Measurements from ENCODE around the gene NFIC. TPM values are rescaled to one million over a fixed set of nuclear protein-coding genes. Genes with fewer than 3 reads are reported as not detected.
"Not testable (repeated sequence)": the region's sequence is repeated elsewhere in the genome, so short reads cannot be mapped to it uniquely, and the experiment has no call there.

NFIC gene
- total RNA-seq, 1 donor from 2014 or later, result 8.4 TPM

DNA sequence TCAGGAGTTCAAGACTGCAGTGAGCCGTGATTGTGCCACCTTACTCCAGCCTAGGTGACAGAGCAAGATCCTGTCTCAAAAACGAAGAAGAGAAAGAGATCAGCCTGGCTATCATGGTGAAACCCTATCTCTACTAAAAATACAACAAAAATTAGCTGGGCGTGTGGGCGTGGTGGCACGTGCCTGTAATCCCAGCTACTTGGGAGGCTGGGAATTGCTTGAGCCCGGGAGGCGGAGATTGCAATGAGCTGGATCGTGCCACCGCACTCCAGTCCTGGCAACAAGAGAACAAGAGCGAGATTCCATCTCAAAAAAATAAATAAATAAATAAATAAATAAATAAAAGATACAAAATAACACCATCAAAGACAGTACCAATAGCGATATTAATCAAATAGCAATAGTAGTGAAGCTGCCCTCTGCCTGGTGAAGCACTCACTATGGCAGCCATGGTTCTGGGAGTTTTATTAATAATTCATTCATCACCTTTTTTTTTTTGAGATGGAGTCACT, 53.9 kb downstream of the NFIC start:
- H3K27me3 ChIP-seq (ENCODE audit: control insufficient read depth in 3 of 3, insufficient read depth in 3 of 3, low read length in 3 of 3), result no peaks in the 10 kb centered on the region
- peaks cover 0 to 7% (median 4%) of the 10 kb centered on the region in 3 donors for H3K36me3 ChIP-seq (ENCODE audit: control insufficient read depth in 3 of 3, insufficient read depth in 3 of 3, low read length in 3 of 3)
- no peak overlapping the region for H3K27ac ChIP-seq (ENCODE audit: low read depth, low read length)
- H3K4me1 ChIP-seq (ENCODE audit: control insufficient read depth in 3 of 3, insufficient read depth in 3 of 3, low read length in 3 of 3), result peaks cover 9 to 35% (median 25%) of the 10 kb centered on the region in 3 donors
- no peak overlapping the region for H3K4me3 ChIP-seq (ENCODE audit: low read length in 3 of 3)
- H3K9me3 ChIP-seq (ENCODE audit: control insufficient read depth in 3 of 3, low read length in 3 of 3), result no peaks in the 10 kb centered on the region
- H3K9ac ChIP-seq (ENCODE audit: low read depth in 1 of 3, low read length in 3 of 3), result no peak overlapping the region

DNA sequence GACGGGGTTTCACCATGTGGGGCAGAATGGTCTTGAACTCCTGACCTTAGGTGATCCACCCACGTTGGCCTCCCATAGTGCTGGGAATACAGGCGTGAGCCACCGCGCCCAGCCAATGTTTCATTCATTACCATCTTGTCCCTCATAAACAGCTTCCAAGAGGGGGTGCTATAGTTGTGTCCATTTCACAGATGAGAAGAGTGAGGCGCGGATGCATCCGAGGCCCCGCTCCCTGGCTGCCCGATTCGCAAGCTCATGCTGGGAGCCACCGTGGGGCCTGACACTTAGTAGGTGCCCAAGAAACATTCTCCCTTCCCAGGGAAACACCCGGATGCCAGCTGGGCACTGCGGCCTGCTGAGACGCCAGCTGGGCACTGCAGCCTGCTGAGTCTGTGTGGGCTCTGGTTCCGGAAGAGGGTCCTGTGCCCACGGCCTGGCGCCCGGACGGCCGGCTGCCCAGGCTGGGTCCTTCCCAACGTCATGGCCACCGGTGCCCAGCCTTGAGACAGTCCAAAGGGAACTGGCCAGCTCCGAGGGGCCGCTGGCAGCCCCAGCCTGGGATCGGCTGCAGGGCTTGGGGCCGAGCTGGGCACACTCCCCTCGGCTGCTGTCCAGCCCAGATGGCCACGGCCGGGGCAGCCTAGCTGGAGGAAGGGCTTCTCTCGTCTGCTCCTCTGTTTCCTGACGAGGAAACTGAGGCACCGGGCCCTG, 54.7 kb downstream of the NFIC start:
- peaks cover 9 to 30% (median 25%) of the 10 kb centered on the region in 3 donors for H3K4me1 ChIP-seq (ENCODE audit: control insufficient read depth in 3 of 3, insufficient read depth in 3 of 3, low read length in 3 of 3)
- H3K4me3 ChIP-seq (ENCODE audit: low read length in 3 of 3), result no peak overlapping the region
- no peaks in the 10 kb centered on the region for H3K27me3 ChIP-seq (ENCODE audit: control insufficient read depth in 3 of 3, insufficient read depth in 3 of 3, low read length in 3 of 3)
- no peaks in the 10 kb centered on the region for H3K9me3 ChIP-seq (ENCODE audit: control insufficient read depth in 3 of 3, low read length in 3 of 3)
- peak overlapping the region; percentile 60 for H3K27ac ChIP-seq (ENCODE audit: low read depth, low read length)
- peaks cover 0 to 4% (median 4%) of the 10 kb centered on the region in 3 donors for H3K36me3 ChIP-seq (ENCODE audit: control insufficient read depth in 3 of 3, insufficient read depth in 3 of 3, low read length in 3 of 3)
- H3K9ac ChIP-seq (ENCODE audit: low read depth in 1 of 3, low read length in 3 of 3), result peak overlapping the region in 2 of 3 donors; percentile 16 to 20

DNA sequence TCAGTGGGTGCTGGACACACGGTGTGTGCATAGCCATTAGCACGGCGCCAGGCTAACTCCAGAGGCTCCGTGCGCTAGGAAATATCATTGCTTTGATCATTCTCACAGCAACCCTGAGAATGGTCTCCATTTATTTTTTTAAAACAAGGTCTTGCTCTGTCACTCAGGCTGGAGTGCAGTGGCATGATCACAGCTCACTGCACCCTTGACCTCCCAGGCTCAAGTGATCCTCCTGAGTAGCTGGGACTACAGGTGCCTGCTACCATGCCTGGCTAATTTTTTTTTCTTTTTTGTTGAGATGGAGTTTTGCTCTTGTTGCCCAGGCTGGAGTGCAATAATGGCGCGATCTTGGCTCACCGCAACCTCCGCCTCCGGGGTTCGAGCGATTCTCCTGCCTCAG, 55.3 kb downstream of the NFIC start:
- peaks cover 9 to 35% (median 29%) of the 10 kb centered on the region in 3 donors for H3K4me1 ChIP-seq (ENCODE audit: control insufficient read depth in 3 of 3, insufficient read depth in 3 of 3, low read length in 3 of 3)
- H3K4me3 ChIP-seq (ENCODE audit: low read length in 3 of 3); H3K9me3 ChIP-seq (ENCODE audit: control insufficient read depth in 3 of 3, low read length in 3 of 3); H3K36me3 ChIP-seq (ENCODE audit: control insufficient read depth in 3 of 3, insufficient read depth in 3 of 3, low read length in 3 of 3); H3K27me3 ChIP-seq (ENCODE audit: control insufficient read depth in 3 of 3, insufficient read depth in 3 of 3, low read length in 3 of 3): not testable (repeated sequence)
- peak overlapping the region; percentile 60 for H3K27ac ChIP-seq (ENCODE audit: low read depth, low read length)
- H3K9ac ChIP-seq (ENCODE audit: low read depth in 1 of 3, low read length in 3 of 3), result peak overlapping the region in 1 of 3 donors; percentile 20

DNA sequence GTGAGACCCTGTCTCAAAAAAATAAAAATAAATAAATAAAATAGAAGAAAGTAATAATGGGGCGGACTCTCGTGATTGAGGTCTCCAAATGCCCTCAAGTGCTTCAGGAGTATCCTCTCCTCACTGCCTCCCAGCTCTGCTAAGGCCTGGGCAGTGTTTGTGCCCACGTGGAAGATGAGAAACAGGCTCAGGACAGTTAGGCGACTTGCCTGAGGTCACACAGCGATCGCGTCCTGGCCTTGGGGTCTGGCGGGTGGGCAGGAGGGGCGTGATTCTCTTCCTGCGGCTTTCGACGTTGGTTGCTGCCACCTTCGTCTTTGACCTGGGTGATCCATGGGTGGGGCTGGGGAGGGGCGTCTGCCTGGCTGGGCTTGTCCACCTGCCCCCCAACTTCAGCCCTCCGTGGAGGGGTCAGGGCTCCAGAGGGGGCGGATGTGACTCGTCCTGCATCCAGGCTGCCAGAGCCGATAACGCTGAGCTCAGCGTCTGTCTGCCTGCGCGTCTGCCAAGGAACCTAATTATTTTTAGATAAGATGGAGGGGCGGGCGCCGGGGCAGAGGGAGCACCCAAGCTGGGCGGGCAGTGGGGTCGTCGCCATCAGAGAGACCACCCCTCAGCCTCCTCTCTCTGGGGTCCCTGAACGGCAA, 56.9 kb downstream of the NFIC start:
- Histone ChIP-seq H3K9ac (ENCODE audit: low read depth in 1 of 3, low read length in 3 of 3) (no peak overlapping the region), H3K4me1 (ENCODE audit: control insufficient read depth in 3 of 3, insufficient read depth in 3 of 3, low read length in 3 of 3) (peaks cover 13 to 40% (median 33%) of the 10 kb centered on the region in 3 donors), H3K36me3 (ENCODE audit: control insufficient read depth in 3 of 3, insufficient read depth in 3 of 3, low read length in 3 of 3) (peaks cover 5 to 8% (median 7%) of the 10 kb centered on the region in 3 donors), H3K4me3 (ENCODE audit: low read length in 3 of 3) (no peak overlapping the region), H3K27ac (ENCODE audit: low read depth, low read length) (no peak overlapping the region), H3K9me3 (ENCODE audit: control insufficient read depth in 3 of 3, low read length in 3 of 3) (no peaks in the 10 kb centered on the region), H3K27me3 (ENCODE audit: control insufficient read depth in 3 of 3, insufficient read depth in 3 of 3, low read length in 3 of 3) (no peaks in the 10 kb centered on the region)

DNA sequence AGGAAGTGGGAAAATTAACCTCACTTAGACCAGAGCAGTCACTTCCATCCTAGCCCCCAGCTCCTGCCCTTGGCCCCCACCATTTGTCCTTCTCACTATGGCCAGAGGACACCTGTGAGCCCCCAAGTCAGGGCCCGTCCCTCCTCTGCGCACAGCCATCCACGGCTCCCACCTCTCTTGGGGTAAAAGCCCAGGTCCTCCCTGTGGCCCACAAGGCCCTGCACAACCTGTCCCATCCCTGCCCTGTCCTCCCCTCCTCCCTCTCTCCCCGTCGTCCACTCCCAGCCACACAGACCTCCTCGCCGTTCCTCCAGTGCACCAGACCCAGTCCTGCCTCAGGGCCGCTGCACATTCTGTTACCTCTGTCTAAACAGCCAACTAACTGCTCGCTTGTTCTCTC, 60.0 kb downstream of the NFIC start:
- H3K4me1 ChIP-seq (ENCODE audit: control insufficient read depth in 3 of 3, insufficient read depth in 3 of 3, low read length in 3 of 3), result peaks cover 23 to 49% (median 35%) of the 10 kb centered on the region in 3 donors

DNA sequence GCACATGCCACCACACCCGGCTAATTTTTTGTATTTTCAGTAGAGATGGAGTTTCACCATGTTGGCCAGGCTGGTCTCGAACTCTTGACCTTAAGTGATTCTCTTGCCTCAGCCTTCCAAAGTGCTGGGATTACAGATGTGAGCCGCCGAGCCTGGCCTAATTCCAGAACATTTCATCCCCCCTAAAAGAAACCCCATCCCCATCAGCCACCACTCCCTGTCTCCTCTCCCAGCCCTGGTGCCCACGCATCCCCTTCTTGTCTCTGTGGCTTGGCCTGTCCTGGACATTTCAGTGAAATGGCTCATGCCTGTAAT, 63.9 kb downstream of the NFIC start:
- peak overlapping the region; percentile 48 for H3K27ac ChIP-seq (ENCODE audit: low read depth, low read length)

More for the DNA sequence above, 60.0 kb downstream of the NFIC start:
- H3K4me3 ChIP-seq (ENCODE audit: low read length in 3 of 3), result no peak overlapping the region
- H3K27ac ChIP-seq (ENCODE audit: low read depth, low read length), result peak overlapping the region; percentile 54
- H3K27me3 ChIP-seq (ENCODE audit: control insufficient read depth in 3 of 3, insufficient read depth in 3 of 3, low read length in 3 of 3), result no peaks in the 10 kb centered on the region
- no peak overlapping the region for H3K9ac ChIP-seq (ENCODE audit: low read depth in 1 of 3, low read length in 3 of 3)
- no peaks in the 10 kb centered on the region for H3K9me3 ChIP-seq (ENCODE audit: control insufficient read depth in 3 of 3, low read length in 3 of 3)
- peaks cover 5 to 8% (median 7%) of the 10 kb centered on the region in 3 donors for H3K36me3 ChIP-seq (ENCODE audit: control insufficient read depth in 3 of 3, insufficient read depth in 3 of 3, low read length in 3 of 3)

DNA sequence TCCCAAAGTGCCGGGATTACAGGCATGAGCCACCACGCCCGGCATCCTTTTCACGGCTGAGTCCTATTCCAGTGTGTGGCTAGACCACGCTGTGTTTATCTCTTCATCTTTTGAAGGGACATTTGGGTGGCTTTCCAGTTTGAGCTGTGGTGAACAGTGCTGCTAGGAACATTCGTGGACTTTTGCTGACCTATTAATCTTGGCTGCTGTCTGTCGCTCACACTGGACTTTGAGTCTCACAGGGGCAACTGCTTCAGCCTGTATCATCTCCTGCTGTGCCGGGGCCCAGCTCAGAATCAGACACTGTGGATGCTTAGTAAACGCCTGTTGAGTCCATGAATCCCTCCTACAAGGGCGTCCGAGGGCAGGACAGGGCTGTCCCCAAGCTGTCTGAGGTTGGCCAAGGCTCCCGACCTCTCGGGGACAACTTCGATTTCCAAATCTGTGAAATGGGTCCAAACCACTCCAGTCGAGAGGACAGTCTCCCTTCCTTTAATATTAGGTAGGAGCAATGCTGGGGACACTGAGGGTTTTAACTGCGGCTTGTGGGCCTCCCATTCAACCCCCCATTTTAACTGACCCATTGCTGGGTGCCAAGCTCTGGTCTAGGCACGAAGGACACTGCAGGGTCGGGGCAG, 65.5 kb downstream of the NFIC start:
- Histone ChIP-seq H3K27ac (ENCODE audit: low read depth, low read length) (peak overlapping the region; percentile 8), H3K4me1 (ENCODE audit: control insufficient read depth in 3 of 3, insufficient read depth in 3 of 3, low read length in 3 of 3) (peaks cover 40 to 62% (median 46%) of the 10 kb centered on the region in 3 donors), H3K4me3 (ENCODE audit: low read length in 3 of 3) (no peak overlapping the region), H3K9ac (ENCODE audit: low read depth in 1 of 3, low read length in 3 of 3) (no peak overlapping the region), H3K36me3 (ENCODE audit: control insufficient read depth in 3 of 3, insufficient read depth in 3 of 3, low read length in 3 of 3) (peaks cover 21 to 28% (median 27%) of the 10 kb centered on the region in 3 donors), H3K9me3 (ENCODE audit: control insufficient read depth in 3 of 3, low read length in 3 of 3) (no peaks in the 10 kb centered on the region), H3K27me3 (ENCODE audit: control insufficient read depth in 3 of 3, insufficient read depth in 3 of 3, low read length in 3 of 3) (no peaks in the 10 kb centered on the region)

More for the DNA sequence above, 63.9 kb downstream of the NFIC start:
- H3K27me3 ChIP-seq (ENCODE audit: control insufficient read depth in 3 of 3, insufficient read depth in 3 of 3, low read length in 3 of 3); H3K9me3 ChIP-seq (ENCODE audit: control insufficient read depth in 3 of 3, low read length in 3 of 3); H3K9ac ChIP-seq (ENCODE audit: low read depth in 1 of 3, low read length in 3 of 3); H3K4me3 ChIP-seq (ENCODE audit: low read length in 3 of 3): not testable (repeated sequence)
- Histone ChIP-seq H3K4me1 (ENCODE audit: control insufficient read depth in 3 of 3, insufficient read depth in 3 of 3, low read length in 3 of 3) (peaks cover 37 to 65% (median 49%) of the 10 kb centered on the region in 3 donors), H3K36me3 (ENCODE audit: control insufficient read depth in 3 of 3, insufficient read depth in 3 of 3, low read length in 3 of 3) (peaks cover 23 to 26% (median 26%) of the 10 kb centered on the region in 3 donors)

DNA sequence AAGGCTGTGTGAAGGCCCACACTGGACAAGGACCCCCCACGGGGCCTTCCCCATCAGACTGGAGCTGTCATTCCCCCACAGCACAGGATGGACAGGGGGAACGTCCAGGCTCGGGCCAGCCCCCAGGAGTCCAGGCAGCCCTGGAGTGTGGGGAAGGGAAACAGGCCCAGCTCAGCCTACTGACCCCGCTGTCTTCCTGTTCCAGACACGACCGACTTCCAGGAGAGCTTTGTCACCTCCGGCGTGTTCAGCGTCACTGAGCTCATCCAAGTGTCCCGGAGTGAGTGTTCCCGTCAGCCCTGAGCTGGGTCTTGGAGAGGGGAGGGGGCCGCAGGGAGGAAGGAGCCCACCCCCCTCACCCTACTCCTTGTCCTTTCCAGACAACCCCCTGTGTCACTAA, 66.9 kb downstream of the NFIC start:
- H3K27me3 ChIP-seq (ENCODE audit: control insufficient read depth in 3 of 3, insufficient read depth in 3 of 3, low read length in 3 of 3), result no peaks in the 10 kb centered on the region
- peak overlapping the region in 1 of 3 donors; percentile 40 for H3K9ac ChIP-seq (ENCODE audit: low read depth in 1 of 3, low read length in 3 of 3)
- peaks cover 37 to 58% (median 43%) of the 10 kb centered on the region in 3 donors for H3K4me1 ChIP-seq (ENCODE audit: control insufficient read depth in 3 of 3, insufficient read depth in 3 of 3, low read length in 3 of 3)
- H3K9me3 ChIP-seq (ENCODE audit: control insufficient read depth in 3 of 3, low read length in 3 of 3), result no peaks in the 10 kb centered on the region
- H3K27ac ChIP-seq (ENCODE audit: low read depth, low read length), result peak overlapping the region; percentile 85
- H3K4me3 ChIP-seq (ENCODE audit: low read length in 3 of 3), result no peak overlapping the region
- peaks cover 24 to 33% (median 28%) of the 10 kb centered on the region in 3 donors for H3K36me3 ChIP-seq (ENCODE audit: control insufficient read depth in 3 of 3, insufficient read depth in 3 of 3, low read length in 3 of 3)

DNA sequence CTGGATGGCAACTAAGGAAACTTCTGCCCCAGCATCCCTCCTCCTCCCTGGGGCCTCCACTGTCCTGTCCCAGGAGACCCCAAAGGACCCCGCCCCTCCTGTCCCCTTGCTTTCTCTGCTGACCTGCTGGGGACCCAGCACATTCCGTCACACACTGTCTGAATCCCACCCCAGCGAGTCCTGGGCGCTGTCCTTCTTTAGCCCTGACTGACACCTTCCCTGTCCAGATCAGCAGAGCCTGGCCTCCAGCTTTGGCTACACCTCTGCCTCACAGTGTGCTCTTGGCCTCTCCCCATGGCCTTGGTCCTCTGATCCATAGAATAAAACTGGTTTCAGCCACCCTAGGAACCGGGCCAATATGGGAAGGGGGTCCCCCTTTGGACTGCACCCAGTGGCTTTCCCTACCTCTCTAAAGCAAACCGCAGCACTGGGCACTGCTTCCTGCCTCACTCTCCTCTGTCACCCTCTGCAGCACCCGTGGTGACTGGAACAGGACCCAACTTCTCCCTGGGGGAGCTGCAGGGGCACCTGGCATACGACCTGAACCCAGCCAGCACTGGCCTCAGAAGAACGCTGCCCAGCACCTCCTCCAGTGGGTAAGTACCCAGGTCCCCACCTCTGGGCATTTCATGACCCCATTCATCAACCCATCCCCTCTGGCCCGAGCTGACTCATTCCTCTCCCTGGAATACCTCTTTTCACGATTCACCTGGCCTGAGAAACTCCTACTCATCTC, 67.6 kb downstream of the NFIC start:
- Histone ChIP-seq H3K36me3 (ENCODE audit: control insufficient read depth in 3 of 3, insufficient read depth in 3 of 3, low read length in 3 of 3) (peaks cover 28 to 37% (median 33%) of the 10 kb centered on the region in 3 donors), H3K9me3 (ENCODE audit: control insufficient read depth in 3 of 3, low read length in 3 of 3) (no peaks in the 10 kb centered on the region), H3K27ac (ENCODE audit: low read depth, low read length) (peak overlapping the region; percentile 85), H3K9ac (ENCODE audit: low read depth in 1 of 3, low read length in 3 of 3) (peak overlapping the region; percentile 39 to 83 (median 74)), H3K27me3 (ENCODE audit: control insufficient read depth in 3 of 3, insufficient read depth in 3 of 3, low read length in 3 of 3) (no peaks in the 10 kb centered on the region), H3K4me1 (ENCODE audit: control insufficient read depth in 3 of 3, insufficient read depth in 3 of 3, low read length in 3 of 3) (peaks cover 35 to 52% (median 40%) of the 10 kb centered on the region in 3 donors), H3K4me3 (ENCODE audit: low read length in 3 of 3) (peak overlapping the region in 1 of 3 donors; percentile 75)
